NCI-H1417 (cell line): ENCODE results near the gene RAP1GAP.

ENCODE experiments used
- DNase-seq, 3 experiments: peaks; one replicate each; lab custom pipeline; 2025; lab: John Stamatoyannopoulos, UW

Gene RAP1GAP

DNA sequence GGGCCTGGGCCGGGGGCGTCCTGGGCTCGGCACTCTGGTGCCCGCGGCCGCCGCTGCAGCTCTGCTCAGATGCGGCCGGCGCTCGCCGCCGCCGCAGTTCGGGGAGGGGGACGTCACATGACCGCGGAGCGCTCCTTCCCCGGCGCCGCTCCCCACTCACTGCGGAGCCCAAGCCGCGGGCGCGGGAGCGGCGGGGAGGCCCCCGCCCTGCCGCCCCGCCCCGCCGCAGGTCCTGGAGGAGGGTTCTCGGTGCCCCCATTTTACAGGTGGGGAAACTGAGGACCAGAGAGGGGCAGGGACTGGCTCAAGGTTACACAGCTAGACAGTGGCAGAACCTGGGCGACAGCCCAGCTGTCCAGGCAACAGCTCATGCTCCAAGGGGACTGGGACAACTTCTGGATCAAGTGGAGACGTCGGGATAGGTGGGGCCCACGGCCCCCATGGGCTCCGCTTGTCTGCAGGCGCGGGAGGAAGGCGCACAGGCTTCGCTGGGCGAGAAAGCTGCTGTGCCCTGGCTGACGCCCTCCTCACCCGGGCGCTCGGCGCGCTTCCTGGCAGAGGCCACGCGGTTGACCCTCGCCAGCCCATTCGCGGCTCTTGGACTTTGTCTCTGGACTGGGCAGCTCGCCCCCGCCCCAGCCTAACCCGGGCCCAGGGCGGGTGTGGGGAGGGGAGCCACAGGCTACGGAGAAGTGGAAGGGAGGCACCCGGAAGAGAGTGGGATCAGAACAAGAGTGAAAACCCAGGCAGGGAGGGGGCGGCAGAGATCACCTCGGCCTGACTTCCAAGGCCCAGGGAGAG is at the start of gene RAP1GAP:
Gene RAP1GAP (minus strand): TSS at position 100 of the 801 bp plus-strand sequence. CDS start 49,325 bp downstream, outside the sequence.
- peak; percentile 67 to 73 (median 68) for DNase-seq

DNA sequence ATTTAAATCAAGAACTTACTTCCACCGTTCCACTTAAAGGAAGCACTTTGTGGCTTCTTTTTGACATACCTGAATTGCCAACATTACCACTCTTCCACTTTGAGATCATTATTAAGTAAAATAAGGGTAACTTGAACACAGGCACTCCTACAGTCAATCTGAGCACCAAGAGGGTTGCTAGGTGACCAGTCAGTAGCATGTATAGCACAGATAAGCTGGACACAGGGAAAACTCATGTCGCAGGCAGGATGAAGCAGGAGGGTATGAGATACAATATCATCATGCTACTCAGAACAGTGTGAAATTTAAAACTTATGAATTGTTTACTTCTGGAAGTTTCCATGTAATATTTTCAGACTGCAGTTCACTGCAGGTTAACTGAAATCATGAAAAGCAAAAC is 47.0 kb upstream of the RAP1GAP start:
- DNase-seq = no peak

DNA sequence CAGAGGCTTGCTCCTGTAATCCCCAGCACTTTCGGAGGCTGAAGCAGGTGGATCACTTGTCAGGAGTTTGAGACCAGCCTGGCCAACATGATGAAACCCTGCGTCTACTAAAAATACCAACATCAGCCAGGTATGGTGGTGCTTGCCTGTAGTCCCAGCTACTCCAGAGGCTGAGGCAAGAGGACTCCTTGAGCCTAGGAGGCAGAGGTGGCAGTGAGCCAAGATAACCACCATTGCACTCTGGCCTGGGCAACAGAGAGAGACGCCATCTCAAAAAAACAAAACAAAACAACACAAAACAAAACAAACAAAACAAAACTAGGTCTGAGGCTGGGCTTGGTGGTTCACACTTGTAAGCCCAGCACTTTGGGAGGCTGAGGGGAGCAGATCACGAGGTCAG is 38.7 kb upstream of the RAP1GAP start:
- no peak for DNase-seq

DNA sequence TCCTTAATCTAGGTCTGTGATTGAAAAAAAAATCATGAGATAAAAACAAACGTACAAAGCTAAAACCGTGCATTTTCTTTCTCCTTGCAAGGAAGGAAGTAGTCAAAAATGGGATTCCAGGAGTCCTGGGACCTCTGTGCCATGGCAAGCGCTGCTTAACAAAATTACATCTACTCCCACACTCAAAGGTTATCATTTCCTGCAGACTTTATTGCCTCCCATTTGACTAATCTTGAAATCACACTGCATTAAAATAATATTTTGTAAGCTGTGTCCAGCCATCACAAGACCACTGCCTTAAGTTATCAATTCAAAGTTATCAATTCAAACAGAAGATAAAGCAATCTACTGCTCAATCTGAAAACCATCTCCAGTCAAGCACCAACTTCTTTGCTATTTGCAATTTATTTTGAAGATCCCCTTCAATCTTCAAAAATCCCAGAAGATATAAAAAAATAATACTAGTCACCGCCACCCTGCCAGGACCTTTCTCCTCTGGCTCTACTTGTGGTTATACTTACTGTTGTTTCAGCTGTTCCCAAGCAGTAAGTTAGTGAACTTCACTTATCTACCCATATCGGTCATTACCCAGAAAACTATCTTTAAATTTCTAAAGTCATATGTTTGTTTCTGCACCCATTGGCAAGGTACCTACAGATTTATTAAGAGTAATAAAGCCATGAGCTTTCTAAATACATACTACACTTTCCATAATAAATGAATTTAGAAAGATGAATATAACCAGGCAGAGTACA is 38.1 kb upstream of the RAP1GAP start:
- DNase-seq = no peak

DNA sequence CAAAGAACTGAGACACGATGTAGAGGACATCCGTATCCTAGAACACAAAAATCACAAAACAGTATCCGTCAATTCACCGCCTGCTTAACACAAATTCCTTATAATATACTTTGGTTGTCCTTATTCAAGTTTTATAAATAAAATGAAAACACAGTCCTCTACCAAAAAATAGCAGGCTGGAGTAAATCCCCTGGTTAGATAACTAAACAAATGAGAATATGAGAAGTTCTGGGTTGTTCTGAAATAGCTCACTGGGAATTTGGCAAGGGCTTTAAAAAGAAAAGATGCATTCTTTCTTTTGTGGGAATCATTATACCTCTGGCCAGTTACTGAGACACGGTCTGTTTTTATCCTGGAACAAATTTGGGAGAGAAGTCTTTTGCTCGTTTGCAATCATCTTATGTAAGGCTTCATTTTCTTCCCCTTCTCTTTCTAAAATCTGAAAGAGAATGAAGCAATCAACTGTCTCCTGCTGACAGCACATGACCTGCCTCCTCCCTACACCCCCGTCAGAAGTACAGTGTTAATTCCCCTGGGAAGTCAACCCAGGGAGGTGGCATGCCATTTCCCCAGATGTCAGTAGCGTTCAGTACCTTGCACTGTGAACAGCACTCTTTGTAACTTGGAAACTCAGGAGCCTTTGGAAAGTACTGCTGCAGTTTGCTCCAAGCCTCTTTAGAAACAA is 37.1 kb upstream of the RAP1GAP start:
- DNase-seq = peak in 1 of 3 experiments; percentile 5

DNA sequence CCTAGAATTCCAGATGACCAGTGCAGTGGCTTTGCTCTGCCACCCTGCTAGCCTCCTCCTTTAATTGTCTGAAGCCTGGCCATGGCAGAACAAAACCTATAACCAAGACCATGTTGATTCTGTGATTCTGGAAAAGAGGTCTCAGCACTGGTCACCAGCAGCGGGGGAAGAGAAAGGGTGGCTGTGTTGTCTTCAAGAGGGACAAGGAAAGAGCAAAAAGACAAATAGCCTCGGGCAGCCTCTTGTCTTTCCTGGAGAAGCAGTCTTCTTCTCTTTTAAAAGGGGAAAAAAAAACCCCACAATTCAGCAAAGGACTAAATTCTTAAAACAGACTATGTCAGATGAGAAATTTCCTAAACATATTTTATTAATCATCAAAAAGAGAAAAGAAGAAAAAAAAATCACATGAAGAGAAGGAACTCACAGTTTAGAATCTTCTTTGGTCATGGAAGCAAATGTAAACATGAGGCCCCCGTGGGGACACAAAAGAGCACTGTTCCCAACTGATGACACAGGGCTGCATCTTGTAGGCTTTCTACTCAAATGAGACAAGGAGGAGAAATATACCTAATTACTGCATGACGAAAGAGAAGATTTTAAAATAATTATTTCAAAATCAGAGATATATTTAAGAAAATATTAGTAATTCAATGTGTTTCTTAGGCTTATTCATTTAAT is 36.3 kb upstream of the RAP1GAP start:
- no peak for DNase-seq

DNA sequence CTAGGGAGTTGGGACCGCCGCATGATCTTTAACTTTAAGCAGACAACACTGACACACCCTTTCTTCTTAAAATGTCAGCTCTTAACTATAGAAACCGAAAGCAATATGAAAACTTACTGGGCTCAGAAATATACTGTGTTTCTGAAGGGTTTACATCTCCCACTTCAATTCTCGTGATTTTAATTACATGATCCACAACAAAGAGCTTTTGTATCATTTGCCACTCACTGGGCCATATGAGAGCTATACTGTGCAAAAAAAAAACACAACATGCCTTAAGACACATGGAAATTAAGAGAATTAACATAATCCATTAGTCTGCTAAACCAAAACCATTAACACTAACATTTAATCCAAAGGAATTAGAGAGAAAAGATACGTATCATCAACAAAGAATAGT is 35.0 kb upstream of the RAP1GAP start:
- DNase-seq = no peak

DNA sequence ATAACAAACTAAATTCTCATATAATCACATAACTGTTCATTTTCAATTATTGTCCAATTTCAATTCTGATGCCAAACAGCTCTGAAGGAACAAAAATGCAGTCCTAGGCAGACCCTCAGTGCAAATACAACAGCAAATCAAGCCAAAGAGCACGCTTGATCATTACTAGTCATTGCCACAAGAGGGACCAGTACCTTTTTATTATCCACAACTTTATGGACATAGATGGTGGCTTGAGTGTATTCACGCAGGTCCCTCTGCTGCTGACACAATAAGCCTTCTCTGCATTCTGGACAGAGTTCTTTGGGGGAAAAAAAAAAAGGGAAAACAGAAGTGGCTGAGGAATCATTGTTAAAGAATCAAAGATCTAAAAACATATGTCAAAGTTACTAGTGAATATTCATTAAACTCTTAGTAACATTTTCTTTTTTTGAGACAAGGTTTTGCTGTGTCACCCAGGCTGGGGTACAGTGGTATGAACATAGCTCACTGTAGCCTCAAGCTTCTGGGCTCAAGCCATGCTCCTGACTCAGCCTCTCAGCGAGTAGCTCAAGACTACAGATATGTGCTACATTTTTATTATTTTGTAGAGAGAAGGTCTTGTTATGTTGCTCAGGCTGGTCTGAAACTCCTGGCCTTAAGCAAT is 34.3 kb upstream of the RAP1GAP start:
- DNase-seq = peak in 1 of 3 experiments; percentile 52

DNA sequence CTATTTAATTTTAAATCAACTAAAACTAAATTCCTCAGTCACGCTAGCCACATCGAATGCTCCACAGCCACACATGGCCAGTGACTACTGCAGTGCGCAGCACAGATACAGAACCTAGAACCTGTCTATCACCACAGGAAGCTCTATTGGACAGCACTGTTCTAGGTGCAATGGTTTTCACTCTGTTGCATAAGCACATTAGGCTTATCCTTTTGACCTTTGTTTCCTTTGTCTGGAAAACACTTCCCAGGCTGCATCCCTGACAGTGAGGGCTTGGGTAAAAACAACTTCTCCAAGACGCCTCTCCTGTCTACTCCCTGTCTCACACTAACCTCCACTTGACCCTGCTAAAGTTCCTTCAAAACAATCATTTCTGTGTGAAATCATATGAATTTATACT is 33.6 kb upstream of the RAP1GAP start:
- DNase-seq = no peak

DNA sequence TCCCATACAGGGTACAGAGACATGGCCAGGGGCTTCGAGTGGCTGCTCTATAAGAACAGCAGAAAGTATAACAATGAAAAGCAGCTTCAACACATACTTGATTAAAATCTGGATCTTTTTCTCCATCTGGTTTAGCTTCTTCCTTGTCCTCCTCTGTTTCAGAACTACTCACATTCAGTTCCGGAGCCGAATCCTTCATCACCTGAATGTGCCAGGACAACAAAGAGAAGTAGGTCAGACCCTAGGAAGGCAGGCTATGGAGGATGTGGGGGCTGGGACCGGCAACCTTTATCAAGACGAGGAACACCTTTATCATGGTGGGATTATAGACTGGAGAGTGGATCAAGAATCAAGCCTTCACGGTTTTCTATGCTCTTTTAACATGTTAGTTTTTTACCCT is 32.2 kb upstream of the RAP1GAP start:
- no peak for DNase-seq

DNA sequence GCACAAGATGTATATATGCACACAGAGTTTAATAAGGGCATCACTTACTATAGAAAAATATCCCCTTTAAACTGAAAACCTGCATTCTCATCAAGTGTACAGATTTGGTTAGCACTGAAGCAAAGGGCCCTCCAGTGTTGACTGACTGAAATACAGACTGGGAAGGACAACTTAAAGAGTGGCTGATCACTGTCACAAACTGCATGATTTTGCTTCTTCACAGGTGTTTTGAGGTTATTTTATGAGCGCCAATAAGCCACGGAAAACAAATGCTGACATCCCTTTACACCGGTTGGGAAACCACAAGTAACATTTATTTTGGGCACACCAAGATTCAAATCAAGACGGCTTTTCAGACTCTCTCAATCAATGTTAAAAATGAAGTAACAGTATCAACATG is 30.9 kb upstream of the RAP1GAP start:
- no peak for DNase-seq

DNA sequence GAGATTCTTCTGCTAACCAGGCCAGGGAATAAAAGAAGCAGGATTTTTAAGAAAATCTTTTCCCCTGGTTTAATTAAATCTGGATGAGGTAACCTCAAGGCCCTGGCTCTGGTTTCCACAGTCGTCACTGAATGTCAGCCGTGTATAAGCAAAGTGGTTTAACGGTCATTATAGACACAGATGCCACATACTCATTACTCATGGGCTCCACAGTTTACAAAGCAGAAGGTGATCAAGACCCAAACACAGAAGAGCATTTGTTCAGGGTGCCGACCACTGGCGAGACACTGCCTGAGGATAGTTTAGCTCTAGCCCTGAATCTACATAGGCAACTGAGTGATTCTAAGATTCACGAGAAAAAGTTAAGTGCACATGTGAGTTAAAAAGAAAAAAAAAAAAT is 27.8 kb upstream of the RAP1GAP start:
- DNase-seq = no peak

DNA sequence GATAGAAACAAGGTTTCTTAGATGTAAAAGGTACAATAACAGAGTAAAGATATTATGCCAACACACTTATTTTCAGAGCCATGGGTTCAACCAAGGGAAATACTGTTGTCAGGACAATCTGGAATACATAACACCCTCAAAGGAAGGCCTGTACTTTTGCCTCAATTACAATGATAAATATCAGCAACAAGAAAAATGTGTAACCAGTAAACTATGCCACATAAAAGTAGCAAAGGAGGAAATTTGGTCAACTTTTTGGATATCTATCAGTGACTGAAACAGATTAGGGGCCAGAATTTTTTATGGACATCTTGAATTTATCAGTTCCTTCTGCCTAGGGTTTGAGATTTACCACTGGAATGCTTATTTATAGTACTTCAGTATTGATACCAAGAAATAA is 24.6 kb upstream of the RAP1GAP start:
- no peak for DNase-seq

DNA sequence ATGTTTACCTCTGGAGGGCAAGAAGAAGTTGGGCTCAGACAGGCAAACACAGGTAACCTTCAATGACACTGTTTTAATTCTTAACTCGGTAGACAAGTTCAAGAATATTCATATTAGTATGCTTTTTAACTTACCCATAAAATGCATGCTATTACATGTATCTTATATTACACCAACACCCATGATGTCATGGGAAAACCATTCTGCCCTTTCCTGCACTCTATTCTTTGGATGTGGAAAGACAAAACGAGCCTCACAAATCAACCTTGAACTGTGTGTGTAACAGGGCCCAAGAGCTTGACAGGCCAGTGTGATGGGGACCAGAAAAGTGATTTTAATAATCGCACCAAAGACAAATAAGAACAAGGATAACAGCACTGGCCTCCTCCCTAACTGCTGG is 22.6 kb upstream of the RAP1GAP start:
- DNase-seq = no peak

DNA sequence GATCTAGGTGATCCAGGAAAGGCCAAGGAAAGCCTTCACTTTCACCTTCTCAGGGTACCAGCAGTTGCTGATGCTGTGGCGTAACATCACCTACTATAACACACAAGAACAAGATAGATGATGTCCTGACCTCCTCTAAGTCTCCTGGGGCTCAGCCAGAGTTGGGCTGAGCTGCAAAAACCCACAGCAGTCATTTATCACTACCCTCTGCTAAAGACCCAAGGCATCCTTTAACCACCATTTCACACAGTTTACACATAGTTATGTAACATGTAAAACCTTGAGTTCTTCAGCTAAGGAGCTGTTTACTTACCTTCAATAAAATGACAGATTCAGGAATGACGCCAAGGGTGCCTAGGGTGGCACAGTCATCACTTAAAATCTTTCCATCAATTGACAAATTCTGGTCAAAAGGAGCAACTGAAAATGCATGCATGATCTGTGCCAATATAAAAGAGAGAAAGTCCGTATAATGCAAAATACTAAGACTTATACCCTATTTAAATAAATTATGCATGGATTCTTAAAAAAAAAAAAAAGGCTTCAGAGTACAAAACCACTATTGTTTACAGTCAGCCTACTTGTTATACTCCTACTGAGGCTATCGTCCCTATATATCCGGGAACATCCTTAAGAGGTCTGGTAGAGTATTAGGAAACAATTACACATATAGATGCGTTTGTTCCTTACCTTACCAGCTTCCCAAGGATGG is 20.7 kb upstream of the RAP1GAP start:
- DNase-seq = no peak

DNA sequence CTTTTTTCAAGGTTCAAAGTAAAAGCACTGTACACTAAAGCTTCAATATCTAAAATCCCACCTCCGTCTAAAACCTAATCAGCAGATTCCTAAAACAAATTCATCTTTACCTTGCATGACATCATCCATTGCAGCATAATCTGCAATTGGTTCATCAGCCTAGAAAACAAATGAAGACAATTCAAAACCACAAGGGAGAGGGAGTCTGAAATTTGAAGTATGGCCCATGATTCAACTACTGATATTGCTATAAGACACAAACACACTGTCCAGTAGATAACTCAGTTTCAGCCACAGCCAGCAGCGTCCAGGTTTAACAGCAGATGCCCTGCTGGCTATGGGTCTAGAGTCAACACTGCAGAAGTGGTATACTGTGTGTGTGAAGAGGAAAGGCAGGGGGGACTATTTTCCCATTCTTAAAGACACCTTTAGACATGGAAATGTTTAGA is 17.9 kb upstream of the RAP1GAP start:
- DNase-seq = no peak

DNA sequence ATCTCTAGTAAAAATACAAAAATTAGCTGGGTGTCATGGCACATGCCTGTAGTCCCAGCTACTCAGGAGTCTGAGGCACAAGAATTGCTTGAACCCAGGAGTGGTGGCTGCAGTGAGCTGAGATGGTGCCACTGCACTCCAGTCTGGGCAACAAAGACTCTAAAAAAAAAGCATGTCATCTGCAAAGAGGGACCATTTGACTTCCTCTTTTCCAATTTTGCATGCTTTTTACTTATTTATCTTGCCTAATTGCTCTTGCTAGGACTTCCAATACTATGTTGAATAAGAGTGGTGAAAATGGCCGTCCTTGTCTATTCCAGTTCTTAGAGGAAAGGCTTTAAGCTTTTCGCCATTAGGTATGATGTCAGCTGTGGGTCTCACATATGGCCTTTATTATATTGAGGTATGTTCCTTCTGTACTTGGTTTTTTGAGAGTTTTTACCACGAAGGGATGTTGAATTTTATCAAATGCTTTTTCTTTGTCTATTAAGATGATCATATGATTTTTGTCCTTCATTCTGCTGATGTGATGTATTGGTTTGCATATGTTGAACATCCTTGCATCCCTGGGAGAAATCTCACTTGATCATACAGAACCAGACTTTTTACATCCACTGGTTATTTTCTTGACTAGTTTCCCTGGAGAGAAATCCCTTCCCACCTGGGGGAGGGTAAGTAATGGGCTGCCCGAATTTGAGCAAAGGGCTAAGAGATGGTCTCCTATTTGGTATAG is 17.0 kb upstream of the RAP1GAP start:
- DNase-seq = no peak

DNA sequence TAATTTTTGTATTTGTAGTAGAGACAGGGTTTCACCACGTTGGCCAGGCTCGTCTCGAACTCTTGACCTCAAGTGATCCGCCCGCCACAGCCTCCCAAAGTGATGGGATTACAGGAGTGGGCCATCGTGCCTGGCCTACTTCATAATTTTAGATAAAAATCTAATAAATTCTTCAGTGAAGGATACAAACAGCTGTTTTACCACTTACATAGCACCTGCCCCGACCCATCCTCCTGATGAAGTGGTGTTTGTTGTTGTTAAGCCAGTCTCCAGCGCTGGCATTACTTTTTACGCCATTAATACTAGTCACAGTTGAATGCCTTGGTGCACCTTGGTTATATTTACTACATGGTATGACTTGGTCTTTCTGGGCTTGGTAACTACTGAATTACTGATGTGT is 12.3 kb upstream of the RAP1GAP start:
- no peak for DNase-seq

DNA sequence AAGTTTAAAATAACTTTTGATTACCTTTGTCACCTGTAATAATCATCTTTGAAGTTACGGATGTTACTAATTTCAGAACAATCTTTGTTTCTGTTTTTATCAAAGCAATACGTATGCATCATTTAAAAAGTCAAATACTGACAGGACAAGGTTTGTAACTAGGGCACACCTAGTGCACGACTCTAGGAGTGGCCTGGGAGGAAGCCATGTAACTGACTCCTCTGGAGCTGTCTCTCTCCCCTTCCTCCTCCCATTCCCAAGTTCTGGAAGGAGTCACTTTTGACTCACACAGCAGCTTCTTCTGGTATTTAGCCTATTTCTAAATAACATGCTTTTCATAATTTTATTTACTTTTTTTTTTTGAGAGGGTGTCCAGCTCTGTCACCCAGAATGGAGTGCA is 11.8 kb upstream of the RAP1GAP start:
- DNase-seq = no peak

DNA sequence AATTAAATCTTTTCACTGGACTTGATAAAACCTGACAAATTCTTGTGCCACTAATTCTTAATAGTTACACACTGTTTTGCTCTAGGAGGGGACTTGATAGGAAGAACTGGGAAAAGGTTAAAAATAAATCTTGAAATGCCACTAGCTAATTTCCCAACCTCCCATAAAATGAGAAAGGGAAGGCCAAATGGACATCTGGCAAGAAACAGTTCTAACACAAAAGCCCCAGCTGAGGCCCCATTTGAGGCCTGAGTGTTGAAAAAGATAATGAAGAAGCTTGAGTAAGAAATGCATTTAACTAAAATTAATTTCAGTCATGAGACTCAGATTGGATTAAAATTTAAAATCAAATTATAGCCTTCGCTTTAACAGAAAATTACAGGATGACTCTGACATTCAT is 11.2 kb upstream of the RAP1GAP start:
- DNase-seq = no peak
